IPS-20b (cell line): Measurements from ENCODE around the gene STX3.
"Not testable (repeated sequence)": the region's sequence is repeated elsewhere in the genome, so short reads cannot be mapped to it uniquely, and the experiment has no call there.

ENCODE experiments used
- H3K27ac ChIP-seq: one replicate; pipeline ENCODE4 v1.5.1; 2013; ENCODE audit warnings: low read length
- H3K27me3 ChIP-seq: 2 replicates; pipeline ENCODE4 v1.6.1; 2013; ENCODE audit warnings: mild to moderate bottlenecking, low read length, inconsistent platforms; ENCODE audit not compliant: insufficient read depth
- H3K36me3 ChIP-seq: 2 replicates; pipeline ENCODE4 v1.6.1; 2013; ENCODE audit warnings: low read depth, mild to moderate bottlenecking, inconsistent platforms, low read length, moderate library complexity; ENCODE audit not compliant: insufficient read depth
- H3K4me1 ChIP-seq: 2 replicates; pipeline ENCODE4 v1.6.1; 2013; ENCODE audit warnings: mild to moderate bottlenecking, control low read depth, inconsistent platforms, low read length, moderate library complexity; ENCODE audit not compliant: insufficient read depth
- H3K4me3 ChIP-seq: 2 replicates; pipeline ENCODE4 v1.5.1; 2013; ENCODE audit warnings: mild to moderate bottlenecking, low read length, inconsistent platforms
- H3K9ac ChIP-seq: 2 replicates; pipeline ENCODE4 v1.6.1; 2013; ENCODE audit warnings: low read depth, mild to moderate bottlenecking, inconsistent platforms, low read length, moderate library complexity
- H3K9me3 ChIP-seq: 2 replicates; pipeline ENCODE4 v1.6.1; 2013; ENCODE audit warnings: mild to moderate bottlenecking, low read depth, low read length, inconsistent platforms; ENCODE audit not compliant: insufficient read depth

STX3 gene

GRCh38 chr11:59814021-59814420, 58.8 kb downstream of the STX3 start:
- H3K9ac ChIP-seq: peak overlapping the region; percentile 81; the same call in 1 of the 2 replicates
- peak overlapping the region; percentile 67; the same call in 1 of the 2 replicates for H3K4me3 ChIP-seq
- no peaks in the 10 kb centered on the region for H3K9me3 ChIP-seq
- no peak overlapping the region for H3K27ac ChIP-seq
- no peaks in the 10 kb centered on the region for H3K27me3 ChIP-seq
- peaks cover under 1% of the 10 kb centered on the region; the same call in 1 of the 2 replicates for H3K36me3 ChIP-seq
- H3K4me1 ChIP-seq: peaks cover 39% of the 10 kb centered on the region

- Histone ChIP-seq H3K9me3 (no peaks in the 10 kb centered on the region), H3K27ac (peak overlapping the region; percentile 91), H3K4me1 (peaks cover 39% of the 10 kb centered on the region), H3K9ac (peak overlapping the region; percentile 81; the same call in 1 of the 2 replicates), H3K27me3 (no peaks in the 10 kb centered on the region), H3K4me3 (peak overlapping the region; percentile 67), H3K36me3 (no peaks in the 10 kb centered on the region)
Measured at GRCh38 chr11:59815754-59816153, 60.6 kb downstream of the STX3 start.

- H3K9me3 ChIP-seq, H3K36me3 ChIP-seq, H3K27me3 ChIP-seq: not testable (repeated sequence)
- Histone ChIP-seq H3K4me3 (peak overlapping the region; percentile 67; the same call in 1 of the 2 replicates), H3K9ac (peak overlapping the region; percentile 81; the same call in 1 of the 2 replicates), H3K27ac (peak overlapping the region; percentile 91), H3K4me1 (peaks cover 35% of the 10 kb centered on the region)
Measured at GRCh38 chr11:59816434-59816833, 61.3 kb downstream of the STX3 start.

- H3K9ac ChIP-seq: no peak overlapping the region
- H3K36me3 ChIP-seq: no peaks in the 10 kb centered on the region
- H3K9me3 ChIP-seq: no peaks in the 10 kb centered on the region
- H3K27me3 ChIP-seq: no peaks in the 10 kb centered on the region
- peaks cover 35% of the 10 kb centered on the region for H3K4me1 ChIP-seq
- H3K4me3 ChIP-seq: no peak overlapping the region
- no peak overlapping the region for H3K27ac ChIP-seq
Measured at GRCh38 chr11:59818572-59818971, 63.4 kb downstream of the STX3 start.

- no peak overlapping the region for H3K9ac ChIP-seq
Measured at GRCh38 chr11:59822989-59823566, 67.9 kb downstream of the STX3 start.

GRCh38 chr11:59829358-59829757, 74.2 kb downstream of the STX3 start:
- Histone ChIP-seq H3K27me3 (no peaks in the 10 kb centered on the region), H3K36me3 (no peaks in the 10 kb centered on the region), H3K9me3 (no peaks in the 10 kb centered on the region), H3K4me1 (no peaks in the 10 kb centered on the region), H3K27ac (no peak overlapping the region), H3K4me3 (no peak overlapping the region), H3K9ac (no peak overlapping the region)

More at GRCh38 chr11:59822989-59823566, 67.9 kb downstream of the STX3 start:
- Histone ChIP-seq H3K9me3 (no peaks in the 10 kb centered on the region), H3K27ac (no peak overlapping the region), H3K4me3 (no peak overlapping the region), H3K27me3 (no peaks in the 10 kb centered on the region), H3K4me1 (peaks cover 7% of the 10 kb centered on the region; the same call in 1 of the 2 replicates), H3K36me3 (no peaks in the 10 kb centered on the region)

- Histone ChIP-seq H3K36me3 (no peaks in the 10 kb centered on the region), H3K27me3 (no peaks in the 10 kb centered on the region), H3K9ac (no peak overlapping the region), H3K4me3 (no peak overlapping the region), H3K9me3 (no peaks in the 10 kb centered on the region), H3K4me1 (no peaks in the 10 kb centered on the region), H3K27ac (no peak overlapping the region)
Measured at GRCh38 chr11:59833602-59834001, 78.4 kb downstream of the STX3 start.

- no peak overlapping the region for H3K9ac ChIP-seq
- H3K4me3 ChIP-seq: no peak overlapping the region
- no peak overlapping the region for H3K27ac ChIP-seq
- no peaks in the 10 kb centered on the region for H3K9me3 ChIP-seq
- H3K36me3 ChIP-seq: no peaks in the 10 kb centered on the region
- H3K4me1 ChIP-seq: no peaks in the 10 kb centered on the region
- H3K27me3 ChIP-seq: no peaks in the 10 kb centered on the region
Measured at GRCh38 chr11:59839615-59840014, 84.4 kb downstream of the STX3 start.

GRCh38 chr11:59841514-59841913, 86.3 kb downstream of the STX3 start:
- Histone ChIP-seq H3K4me1 (peaks cover 5% of the 10 kb centered on the region; the same call in 1 of the 2 replicates), H3K27me3 (no peaks in the 10 kb centered on the region), H3K9me3 (no peaks in the 10 kb centered on the region), H3K9ac (no peak overlapping the region), H3K27ac (no peak overlapping the region), H3K36me3 (no peaks in the 10 kb centered on the region), H3K4me3 (no peak overlapping the region)

GRCh38 chr11:59842316-59842715, 87.1 kb downstream of the STX3 start:
- H3K27ac ChIP-seq: no peak overlapping the region
- no peaks in the 10 kb centered on the region for H3K36me3 ChIP-seq

GRCh38 chr11:59845399-59845798, 90.2 kb downstream of the STX3 start, which contains the start of gene CBLIF:
Gene CBLIF (minus strand): TSS chr11:59845499. CDS start chr11:59845453, 46 bp downstream.
- Histone ChIP-seq H3K27ac (no peak within 1 kb of the TSS), H3K27me3 (no peaks in the 10 kb centered on the region), H3K4me3 (no peak within 1 kb of the TSS), H3K9ac (no peak within 1 kb of the TSS), H3K9me3 (no peaks in the 10 kb centered on the region), H3K4me1 (peaks cover 5% of the 10 kb centered on the region; the same call in 1 of the 2 replicates), H3K36me3 (no peaks in the 10 kb centered on the region)

More at GRCh38 chr11:59842316-59842715, 87.1 kb downstream of the STX3 start:
- no peak overlapping the region for H3K4me3 ChIP-seq
- no peak overlapping the region for H3K9ac ChIP-seq
- no peaks in the 10 kb centered on the region for H3K27me3 ChIP-seq
- H3K9me3 ChIP-seq: no peaks in the 10 kb centered on the region
- H3K4me1 ChIP-seq: peaks cover 5% of the 10 kb centered on the region; the same call in 1 of the 2 replicates

GRCh38 chr11:59846556-59846955, 91.4 kb downstream of the STX3 start:
- no peaks in the 10 kb centered on the region for H3K36me3 ChIP-seq
- H3K27me3 ChIP-seq: no peaks in the 10 kb centered on the region
- H3K27ac ChIP-seq: no peak overlapping the region
- no peak overlapping the region for H3K4me3 ChIP-seq
- H3K9me3 ChIP-seq: no peaks in the 10 kb centered on the region
- peaks cover 5% of the 10 kb centered on the region; the same call in 1 of the 2 replicates for H3K4me1 ChIP-seq
- H3K9ac ChIP-seq: no peak overlapping the region
